Measurements from ENCODE around the gene CD53.

DNA sequence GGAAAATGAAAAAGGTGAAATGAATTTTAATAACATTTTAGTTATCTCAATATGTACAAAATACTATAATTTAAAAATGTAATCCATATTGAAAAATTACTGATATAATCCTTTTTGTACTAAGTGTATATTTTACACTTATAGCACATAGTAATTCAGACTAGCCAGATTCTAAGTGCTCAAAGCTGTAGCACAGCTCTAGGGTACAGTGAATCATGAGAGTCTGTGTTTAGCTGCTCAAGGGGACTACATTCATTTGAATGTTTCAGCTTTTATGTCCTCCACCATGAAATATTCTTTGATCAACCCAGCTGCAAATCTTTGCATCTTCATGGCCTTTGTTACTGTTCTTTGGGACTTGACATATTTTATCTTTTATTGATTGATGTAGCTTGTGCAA is 15.7 kb downstream of the CD53 start:
- TF ChIP-seq YY1 (IDR thresholded peaks at IDR 0.05) = no peak
- TF ChIP-seq, protein P1, sequence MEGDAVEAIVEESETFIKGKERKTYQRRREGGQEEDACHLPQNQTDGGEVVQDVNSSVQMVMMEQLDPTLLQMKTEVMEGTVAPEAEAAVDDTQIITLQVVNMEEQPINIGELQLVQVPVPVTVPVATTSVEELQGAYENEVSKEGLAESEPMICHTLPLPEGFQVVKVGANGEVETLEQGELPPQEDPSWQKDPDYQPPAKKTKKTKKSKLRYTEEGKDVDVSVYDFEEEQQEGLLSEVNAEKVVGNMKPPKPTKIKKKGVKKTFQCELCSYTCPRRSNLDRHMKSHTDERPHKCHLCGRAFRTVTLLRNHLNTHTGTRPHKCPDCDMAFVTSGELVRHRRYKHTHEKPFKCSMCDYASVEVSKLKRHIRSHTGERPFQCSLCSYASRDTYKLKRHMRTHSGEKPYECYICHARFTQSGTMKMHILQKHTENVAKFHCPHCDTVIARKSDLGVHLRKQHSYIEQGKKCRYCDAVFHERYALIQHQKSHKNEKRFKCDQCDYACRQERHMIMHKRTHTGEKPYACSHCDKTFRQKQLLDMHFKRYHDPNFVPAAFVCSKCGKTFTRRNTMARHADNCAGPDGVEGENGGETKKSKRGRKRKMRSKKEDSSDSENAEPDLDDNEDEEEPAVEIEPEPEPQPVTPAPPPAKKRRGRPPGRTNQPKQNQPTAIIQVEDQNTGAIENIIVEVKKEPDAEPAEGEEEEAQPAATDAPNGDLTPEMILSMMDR (IDR thresholded peaks at IDR 0.05; ENCODE audit: low read depth, low read length, missing input control) = no peak
- TF ChIP-seq, protein P2, sequence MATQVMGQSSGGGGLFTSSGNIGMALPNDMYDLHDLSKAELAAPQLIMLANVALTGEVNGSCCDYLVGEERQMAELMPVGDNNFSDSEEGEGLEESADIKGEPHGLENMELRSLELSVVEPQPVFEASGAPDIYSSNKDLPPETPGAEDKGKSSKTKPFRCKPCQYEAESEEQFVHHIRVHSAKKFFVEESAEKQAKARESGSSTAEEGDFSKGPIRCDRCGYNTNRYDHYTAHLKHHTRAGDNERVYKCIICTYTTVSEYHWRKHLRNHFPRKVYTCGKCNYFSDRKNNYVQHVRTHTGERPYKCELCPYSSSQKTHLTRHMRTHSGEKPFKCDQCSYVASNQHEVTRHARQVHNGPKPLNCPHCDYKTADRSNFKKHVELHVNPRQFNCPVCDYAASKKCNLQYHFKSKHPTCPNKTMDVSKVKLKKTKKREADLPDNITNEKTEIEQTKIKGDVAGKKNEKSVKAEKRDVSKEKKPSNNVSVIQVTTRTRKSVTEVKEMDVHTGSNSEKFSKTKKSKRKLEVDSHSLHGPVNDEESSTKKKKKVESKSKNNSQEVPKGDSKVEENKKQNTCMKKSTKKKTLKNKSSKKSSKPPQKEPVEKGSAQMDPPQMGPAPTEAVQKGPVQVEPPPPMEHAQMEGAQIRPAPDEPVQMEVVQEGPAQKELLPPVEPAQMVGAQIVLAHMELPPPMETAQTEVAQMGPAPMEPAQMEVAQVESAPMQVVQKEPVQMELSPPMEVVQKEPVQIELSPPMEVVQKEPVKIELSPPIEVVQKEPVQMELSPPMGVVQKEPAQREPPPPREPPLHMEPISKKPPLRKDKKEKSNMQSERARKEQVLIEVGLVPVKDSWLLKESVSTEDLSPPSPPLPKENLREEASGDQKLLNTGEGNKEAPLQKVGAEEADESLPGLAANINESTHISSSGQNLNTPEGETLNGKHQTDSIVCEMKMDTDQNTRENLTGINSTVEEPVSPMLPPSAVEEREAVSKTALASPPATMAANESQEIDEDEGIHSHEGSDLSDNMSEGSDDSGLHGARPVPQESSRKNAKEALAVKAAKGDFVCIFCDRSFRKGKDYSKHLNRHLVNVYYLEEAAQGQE (IDR thresholded peaks at IDR 0.05) = no peak
- no peak for TF ChIP-seq TAF1 (conservative IDR thresholded peaks at IDR 0.05)
- no peak for TF ChIP-seq NR2F2 (IDR thresholded peaks at IDR 0.05)
- TF ChIP-seq, protein P3, sequence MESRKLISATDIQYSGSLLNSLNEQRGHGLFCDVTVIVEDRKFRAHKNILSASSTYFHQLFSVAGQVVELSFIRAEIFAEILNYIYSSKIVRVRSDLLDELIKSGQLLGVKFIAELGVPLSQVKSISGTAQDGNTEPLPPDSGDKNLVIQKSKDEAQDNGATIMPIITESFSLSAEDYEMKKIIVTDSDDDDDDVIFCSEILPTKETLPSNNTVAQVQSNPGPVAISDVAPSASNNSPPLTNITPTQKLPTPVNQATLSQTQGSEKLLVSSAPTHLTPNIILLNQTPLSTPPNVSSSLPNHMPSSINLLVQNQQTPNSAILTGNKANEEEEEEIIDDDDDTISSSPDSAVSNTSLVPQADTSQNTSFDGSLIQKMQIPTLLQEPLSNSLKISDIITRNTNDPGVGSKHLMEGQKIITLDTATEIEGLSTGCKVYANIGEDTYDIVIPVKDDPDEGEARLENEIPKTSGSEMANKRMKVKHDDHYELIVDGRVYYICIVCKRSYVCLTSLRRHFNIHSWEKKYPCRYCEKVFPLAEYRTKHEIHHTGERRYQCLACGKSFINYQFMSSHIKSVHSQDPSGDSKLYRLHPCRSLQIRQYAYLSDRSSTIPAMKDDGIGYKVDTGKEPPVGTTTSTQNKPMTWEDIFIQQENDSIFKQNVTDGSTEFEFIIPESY (IDR thresholded peaks at IDR 0.05) = no peak
- no peak for TF ChIP-seq RXRA (IDR thresholded peaks at IDR 0.05)
